ENCODE measurements around the gene SULT4A1.

- TF ChIP-seq POLR2A (IDR thresholded peaks at IDR 0.05) (no peak), CTCF (IDR thresholded peaks at IDR 0.05) (no peak), EP300 (IDR thresholded peaks at IDR 0.05) (no peak), POLR2AphosphoS5 (IDR thresholded peaks at IDR 0.05) (no peak)
These were observed 15.9 kb upstream of the SULT4A1 start for GRCh38 chr22:43878079-43878795.
